ENCODE measurements around the gene ETFA. TPM values are rescaled to one million over a fixed set of nuclear protein-coding genes. Genes with fewer than 3 reads are reported as not detected.

The ETFA gene
- total and polyA plus RNA-seq, 9 of the 15 experiments (the other 6 are each of a cell fraction or from before 2014, with no cell fraction given) = 130 to 543 (median 232) TPM

DNA sequence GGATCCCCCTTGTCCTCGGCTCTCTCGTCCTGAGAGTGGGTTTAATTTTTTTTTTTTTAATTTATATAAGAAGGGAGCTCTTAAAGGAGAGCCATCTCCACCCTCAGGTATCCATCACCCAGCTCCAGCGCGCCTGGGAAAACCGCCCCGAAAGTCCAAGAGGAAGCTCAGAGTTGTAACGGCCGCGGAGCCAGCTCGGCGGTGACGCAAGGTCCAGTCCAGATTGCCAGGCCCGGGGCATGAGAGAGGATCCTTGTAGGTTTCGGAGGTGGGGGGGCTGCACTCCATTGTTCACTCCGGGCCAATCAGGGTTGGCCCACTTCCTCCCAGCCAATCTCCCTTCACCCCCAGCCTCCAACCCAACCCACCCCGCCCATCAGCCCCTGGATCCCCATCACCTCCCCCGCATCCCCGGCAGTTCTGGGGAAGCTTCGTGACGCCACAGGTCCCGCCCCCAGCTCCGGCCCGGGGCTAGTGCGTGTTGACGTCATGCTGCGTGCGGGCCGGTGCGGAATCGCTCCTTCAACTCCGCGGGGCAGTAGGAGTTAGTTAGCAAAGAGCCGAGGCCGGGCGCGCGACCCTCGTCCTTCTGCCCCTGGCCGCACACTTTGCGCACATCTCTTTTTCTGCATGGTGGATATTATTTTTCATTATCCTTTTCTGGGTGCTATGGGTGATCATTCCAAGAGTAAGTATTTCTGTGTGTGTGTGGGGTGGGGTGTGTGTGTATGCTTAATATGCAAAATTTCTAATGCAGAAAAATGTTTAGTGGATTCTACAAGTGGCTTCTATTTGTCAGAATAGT lies 25.2 kb upstream of the ETFA start, which contains the start of gene ISL2 (continued):
- TF ChIP-seq, protein P1, sequence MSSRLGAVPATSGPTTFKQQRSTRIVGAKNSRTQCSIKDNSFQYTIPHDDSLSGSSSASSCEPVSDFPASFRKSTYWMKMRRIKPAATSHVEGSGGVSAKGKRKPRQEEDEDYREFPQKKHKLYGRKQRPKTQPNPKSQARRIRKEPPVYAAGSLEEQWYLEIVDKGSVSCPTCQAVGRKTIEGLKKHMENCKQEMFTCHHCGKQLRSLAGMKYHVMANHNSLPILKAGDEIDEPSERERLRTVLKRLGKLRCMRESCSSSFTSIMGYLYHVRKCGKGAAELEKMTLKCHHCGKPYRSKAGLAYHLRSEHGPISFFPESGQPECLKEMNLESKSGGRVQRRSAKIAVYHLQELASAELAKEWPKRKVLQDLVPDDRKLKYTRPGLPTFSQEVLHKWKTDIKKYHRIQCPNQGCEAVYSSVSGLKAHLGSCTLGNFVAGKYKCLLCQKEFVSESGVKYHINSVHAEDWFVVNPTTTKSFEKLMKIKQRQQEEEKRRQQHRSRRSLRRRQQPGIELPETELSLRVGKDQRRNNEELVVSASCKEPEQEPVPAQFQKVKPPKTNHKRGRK (tag; IDR thresholded peaks at IDR 0.05) = no peak
- TF ChIP-seq, protein P2, sequence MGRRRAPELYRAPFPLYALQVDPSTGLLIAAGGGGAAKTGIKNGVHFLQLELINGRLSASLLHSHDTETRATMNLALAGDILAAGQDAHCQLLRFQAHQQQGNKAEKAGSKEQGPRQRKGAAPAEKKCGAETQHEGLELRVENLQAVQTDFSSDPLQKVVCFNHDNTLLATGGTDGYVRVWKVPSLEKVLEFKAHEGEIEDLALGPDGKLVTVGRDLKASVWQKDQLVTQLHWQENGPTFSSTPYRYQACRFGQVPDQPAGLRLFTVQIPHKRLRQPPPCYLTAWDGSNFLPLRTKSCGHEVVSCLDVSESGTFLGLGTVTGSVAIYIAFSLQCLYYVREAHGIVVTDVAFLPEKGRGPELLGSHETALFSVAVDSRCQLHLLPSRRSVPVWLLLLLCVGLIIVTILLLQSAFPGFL (CRISPR knock-in tag; IDR thresholded peaks at IDR 0.05) = no peak
- TF ChIP-seq ZNF174 (CRISPR knock-in tag; IDR thresholded peaks at IDR 0.05) = no peak
